CMK (cell line): ENCODE data around the gene FBF1.
"Not testable (repeated sequence)": the region's sequence is repeated elsewhere in the genome, so short reads cannot be mapped to it uniquely, and the experiment has no call there.

Experiments
- DNase-seq: peaks from one replicate; pipeline ENCODE4 v3.0.0-alpha.2; 2010; ENCODE audit warnings: low read depth

FBF1 gene

DNA sequence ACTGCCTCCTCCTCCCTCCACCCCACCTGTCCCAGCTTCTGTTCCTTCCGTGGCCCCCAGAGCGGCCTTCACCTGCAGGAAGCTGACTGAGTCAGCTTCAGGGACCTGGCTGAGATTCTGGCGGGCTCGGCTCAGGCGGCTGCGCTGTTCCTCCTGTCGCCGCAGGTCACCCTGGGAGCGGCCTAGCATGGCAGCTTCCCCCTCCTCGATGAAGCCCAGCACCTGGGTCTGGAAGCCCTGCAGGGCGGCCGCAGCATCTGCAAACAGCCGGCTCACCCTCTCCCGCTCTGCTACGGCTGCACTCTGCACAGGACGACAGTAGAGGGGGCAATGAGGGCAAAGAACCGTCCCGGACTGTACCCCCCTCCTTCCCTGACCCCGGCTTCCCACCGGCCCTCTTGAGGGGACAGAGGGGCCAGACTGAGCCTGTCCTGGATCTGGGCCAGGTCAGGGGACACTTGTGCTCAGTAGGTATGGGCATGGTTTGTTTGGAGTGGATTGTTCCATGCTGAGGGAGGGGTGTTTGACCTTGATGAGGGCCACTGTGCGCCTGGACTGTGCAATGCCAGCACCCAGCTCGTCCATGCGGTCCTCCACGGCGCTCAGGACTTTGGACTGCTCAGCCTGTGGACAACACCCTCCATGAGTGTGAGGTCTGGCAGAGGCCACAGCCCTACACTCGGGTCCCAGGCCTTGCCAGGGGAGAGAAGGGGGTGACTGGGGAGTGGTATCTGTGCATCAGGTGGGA, 64.5 kb downstream of the FBF1 start:
- no peak for DNase-seq

DNA sequence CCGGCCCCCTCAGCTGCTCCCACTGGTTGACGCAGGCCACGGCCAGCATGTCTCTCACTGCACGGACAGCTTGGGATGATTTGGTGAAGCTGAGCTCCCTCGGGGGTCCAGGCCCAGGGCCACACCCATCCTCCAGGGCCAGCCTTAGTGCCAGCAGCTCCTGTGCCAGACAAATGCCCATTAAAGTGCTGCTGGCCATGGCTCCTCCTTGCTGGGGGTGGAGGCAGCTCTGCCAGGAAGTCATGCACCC, 65.0 kb downstream of the FBF1 start:
- no peak for DNase-seq

DNA sequence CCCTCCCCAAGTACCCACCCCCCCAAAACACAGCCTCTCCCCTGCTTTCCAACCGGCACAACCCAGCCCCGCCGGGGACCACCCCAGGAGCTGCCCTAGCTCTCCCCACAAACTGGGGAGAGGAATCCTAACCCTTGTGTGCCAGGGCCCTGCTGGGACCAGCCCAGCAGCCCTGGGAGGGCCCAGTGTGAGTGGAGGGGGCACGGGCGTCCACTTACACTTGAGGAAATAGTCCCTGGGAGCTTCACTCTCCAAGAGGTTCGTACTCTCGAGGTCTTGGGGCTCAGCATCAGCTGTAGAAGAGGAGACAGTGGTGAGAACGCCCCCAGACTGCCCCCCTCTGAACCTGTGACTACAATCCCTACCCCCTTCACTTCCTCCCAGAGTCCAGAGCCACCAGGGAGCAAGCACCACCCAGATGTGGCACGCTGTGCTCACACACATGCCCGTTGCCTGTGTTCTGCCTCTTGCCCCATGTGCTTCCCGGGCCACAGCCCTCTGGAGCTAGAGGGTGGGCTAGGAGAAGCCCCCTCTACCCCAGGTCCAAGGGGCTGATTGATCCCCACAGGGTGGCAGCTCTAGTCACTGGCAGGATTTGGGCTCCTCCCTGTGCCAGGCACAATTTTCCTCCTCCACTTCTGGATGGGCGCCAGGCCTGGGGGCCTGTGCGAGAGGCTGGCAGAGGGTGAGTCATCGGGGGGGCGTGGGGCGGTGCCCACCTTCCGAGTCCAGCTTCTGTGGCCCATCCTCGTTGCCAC, 65.5 kb downstream of the FBF1 start:
- DNase-seq = no peak

DNA sequence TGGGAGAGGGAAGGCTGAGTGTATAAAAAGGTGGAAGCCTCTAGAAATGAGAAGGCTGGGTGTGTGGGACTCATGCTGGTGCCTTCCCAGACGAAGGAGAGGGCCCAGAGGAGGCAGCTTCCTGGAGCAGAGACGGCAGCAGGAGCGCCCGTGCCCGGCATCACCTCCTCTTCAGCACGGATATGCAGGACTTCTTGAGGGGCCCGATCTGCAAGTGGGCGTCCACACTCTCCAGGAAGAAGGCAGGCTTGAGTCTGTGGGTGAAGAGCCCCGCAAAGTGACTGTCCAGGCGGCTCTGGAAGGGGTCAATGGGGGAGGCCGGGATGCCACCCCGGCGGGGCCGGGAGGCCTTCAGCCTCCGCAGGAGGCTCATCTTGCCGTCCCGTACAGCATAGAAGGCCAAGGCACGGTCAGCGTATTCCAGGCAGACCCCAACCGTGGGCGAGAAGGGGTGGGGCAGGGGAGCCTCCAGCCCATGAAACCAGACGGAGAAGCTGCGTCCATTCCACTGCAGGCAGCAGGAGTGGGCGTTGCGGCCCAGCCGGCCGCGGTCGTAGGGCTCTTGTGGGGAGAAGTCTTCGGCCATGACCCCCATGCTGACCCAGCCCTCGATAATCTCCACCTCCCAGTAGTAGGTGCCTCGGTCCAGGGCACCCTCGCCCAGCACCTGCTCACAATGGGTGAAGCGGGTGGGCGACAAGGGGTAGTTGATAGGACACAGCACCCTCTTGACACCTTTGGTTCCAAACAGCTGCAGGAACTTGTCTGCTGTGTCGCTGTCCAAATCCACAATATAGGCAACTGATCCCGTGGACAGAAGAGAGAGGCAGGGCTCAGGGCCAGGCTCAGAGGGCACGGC, 66.3 kb downstream of the FBF1 start:
- no peak for DNase-seq

DNA sequence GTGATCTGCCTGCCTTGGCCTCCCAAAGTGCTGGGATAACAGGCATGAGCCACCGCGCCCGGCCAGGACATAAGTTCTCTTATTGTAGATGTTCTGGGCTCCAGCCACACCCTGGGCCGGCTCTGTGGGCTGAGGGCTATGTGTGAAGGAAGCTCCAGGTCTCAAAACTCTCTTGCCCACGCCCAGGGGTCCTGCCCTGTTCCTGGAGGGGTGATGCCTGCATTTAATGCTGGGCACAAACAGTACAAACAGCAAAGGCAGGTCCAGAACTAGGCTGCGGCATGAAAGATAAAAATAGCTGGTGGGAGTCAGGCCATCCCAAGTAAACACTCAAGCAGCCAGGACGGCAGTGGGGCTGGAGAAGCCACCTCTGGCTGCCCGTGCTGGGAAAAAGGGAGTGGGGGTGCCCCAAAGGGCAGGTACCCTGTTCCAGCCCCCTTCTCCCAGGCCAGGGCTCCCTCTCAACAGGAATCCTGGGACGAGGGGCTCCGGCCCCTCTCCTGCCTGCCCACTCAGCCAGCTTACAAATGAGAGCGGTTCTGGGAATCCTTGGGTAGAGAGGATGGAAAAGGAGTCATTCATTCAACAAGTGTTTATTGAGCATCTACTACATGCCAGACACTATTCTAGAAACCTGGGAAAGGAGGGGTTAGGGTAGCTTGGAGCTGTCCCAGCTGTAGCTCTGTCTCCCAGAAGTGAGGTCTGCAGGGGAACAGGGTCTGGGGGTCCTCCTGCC, 67.1 kb downstream of the FBF1 start:
- DNase-seq = no peak

DNA sequence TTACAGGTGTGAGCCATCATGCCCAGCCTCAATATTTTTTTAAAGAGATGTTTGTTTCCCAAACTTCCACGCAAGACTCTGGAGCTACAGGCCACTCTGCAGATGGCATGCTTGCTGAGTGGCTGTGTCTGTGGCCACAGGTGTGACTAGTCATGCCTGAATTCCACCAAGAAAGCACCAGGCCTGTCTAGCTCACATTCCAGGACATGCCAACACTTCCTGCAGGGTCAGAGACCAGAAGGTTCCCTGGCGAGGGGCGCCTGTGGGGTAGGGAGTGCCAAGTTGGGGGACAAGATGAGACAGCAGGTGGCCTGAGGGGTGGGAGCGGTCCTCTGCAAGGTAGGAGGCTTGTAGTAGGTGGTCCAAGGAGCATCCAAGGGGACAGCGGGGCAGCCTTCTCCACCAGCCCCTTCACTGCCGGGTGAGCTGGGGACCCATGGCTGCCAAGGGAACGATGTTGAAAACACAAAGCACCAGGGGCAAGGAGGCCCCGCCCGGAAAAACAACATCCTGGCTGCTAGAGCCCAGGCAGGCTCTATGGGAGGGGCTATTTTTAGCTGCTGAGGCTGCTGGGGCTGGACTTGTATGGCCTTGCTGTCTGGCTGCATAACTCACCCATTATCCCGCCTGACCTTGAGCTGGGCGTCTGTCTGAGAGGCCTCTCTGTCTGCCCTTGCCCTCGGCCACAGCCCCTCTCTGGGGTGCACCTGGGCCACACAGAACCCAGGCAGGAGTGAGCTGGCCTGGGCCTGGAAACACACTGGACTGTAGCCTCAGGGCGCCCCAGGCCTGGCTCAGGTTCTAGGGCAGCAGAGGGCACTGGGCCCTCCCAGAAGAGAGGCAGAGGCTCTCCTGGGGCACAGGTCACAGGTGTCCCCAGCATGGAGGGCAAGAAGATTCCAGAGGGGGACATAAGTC, 68.1 kb downstream of the FBF1 start:
- no peak for DNase-seq

DNA sequence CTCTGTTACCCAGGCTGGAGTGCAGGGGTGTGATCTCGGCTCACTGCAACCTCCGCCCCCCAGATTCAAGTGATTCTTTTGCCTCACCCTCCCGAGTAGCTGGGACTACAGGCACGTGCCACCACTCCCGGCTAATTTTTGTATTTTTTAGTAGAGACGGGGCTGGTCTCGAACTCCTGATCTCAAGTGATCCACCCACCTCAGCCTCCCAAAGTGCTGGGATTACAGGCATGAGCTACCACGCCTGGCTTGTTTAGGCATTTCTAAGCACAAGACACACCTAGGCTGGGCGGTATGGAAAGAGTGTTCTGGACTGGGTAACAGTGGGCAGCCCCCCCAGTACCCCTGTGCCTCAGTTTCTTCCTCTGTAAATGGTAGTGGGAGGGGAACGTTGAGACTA, 70.6 kb downstream of the FBF1 start:
- not testable (repeated sequence) for DNase-seq

DNA sequence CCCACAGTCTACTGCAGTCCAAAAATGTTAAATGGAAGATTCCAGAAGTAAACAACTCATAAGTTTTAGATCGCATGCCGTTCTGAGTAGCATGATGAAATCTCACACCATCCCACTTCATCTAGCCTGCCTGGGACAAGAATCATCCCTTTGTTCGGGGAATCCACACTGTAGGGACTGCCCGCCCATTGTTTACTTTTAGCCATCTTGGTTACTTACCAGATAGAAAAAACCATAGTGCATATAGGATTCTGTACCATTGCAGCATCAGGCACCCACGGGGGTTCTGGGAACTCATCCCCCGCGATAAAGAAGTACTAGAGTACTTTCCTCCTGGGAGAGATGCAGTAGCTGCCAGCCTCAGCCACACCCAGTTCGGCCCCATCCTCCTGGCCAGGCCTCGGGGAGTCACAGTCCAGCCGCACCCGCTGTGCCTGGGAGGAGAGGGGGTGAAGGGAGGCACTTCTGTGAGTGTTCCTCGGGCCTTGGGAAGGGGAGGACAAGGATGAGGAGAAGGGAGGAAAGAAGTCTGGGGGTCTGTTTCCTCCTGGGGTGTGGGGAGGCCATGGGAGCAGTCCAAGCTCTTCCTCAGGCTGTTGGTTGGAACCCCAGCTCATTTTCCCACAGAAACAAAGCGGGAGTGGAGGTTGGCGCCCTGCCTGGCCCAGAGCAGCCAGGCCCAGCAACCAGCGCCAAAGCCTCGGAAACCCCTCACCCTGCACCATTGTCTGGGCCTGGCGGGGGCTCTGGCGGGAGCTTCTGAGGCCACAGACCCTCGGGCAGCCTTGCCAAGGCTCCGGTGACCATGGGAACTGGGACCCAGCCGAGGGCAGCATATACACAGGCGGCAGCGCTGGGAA, 71.3 kb downstream of the FBF1 start:
- DNase-seq = no peak

DNA sequence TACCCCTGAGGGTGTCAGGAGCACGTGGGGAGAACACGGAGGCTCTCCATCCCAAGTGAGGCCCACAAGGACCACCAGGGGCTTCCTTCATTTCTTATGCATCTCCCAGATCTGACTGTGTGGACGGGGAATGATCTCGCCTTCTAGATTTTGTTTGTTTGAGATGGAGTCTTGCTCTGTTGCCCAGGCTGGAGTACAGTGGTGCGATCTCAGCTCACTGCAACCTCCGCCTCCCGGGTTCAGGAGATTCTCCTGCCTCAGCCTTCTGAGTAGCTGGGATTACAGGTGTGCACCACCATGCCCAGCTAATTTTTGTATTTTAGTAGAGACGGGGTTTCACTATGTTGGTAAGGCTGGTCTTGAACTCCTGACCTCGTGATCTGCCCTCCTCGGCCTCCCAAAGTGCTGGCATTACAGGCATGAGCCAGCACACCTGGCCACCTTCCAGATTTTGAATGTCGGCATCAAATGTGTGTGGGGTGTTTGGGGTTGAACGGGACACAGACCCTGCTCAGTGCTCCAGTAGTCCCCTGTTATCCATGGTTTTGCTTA, 72.0 kb downstream of the FBF1 start:
- DNase-seq = not testable (repeated sequence)

DNA sequence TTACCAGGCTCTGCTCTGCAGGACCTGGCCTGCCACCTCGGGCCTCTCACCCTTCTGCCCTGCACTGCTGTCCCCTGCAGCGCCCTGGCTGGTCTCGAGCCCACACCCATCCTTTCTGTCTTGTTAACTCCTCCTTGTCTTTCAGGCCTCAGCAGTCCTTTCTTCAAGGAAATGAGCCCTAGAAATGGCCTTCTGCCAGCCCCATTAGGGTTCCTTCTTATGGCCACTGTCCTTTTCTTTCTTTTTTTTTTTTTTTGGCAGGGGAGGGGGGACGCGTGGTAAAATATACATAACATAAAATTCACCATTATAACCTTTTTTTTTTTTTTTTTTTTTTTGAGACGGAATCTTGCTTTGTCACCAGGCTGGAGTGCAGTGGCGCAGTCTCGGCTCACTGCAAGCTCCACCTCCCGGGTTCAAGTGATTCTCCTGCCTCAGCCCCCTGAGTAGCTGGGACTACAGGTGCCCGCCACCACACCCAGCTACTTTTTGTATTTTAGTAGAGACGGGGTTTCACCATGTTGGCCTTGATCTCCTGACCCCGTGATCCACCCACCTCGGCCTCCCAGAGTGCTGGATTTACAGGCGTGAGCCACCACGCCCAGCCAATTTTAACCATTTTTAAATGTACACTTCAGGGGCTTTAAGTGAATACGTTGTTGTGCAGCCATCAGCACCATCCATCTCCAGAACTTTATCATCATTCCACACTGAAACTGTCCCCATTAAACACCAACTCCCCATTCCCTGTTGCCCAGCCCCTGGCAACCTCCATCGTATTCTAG, 75.2 kb downstream of the FBF1 start:
- not testable (repeated sequence) for DNase-seq

DNA sequence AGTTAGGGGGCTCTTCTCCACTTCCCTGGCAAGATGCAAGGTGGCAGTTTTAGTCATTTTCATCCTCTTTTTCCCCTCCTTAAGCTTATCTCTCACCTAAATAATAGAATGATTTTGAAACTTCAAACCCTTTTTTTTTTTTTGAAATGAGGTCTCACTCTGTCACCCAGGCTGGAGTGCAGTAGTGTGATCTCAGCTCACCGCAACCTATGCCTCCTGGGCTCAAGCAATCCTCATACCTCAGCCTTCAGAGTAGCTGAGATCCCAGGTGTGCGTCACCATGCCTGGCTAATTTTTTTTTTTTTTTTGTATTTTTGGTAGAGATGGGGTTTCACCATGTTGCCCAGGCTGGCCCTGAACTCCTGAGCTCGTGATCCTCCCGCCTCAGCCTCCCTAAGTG, 76.0 kb downstream of the FBF1 start:
- DNase-seq = not testable (repeated sequence)

DNA sequence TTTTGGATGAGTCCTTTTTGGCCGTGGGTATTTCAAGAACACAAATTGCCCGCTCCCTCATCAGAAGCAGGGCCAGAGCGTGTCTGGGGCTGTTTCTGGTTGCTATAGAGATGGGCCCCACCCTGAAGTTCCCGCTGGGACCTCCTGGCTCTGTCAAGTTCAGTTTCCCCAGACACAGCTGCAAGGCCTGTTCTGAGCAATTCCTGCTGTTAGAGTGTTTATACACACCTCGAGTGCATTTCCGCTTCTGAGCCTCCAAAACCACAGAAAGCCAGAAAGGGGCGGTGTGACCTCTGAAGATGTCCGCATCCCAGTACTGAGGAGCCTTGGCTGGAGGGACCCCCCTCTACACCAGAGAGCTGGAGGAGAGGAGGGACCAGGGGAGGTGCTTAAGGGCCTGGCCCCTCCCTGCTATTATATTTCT, 76.4 kb downstream of the FBF1 start:
- DNase-seq = no peak

DNA sequence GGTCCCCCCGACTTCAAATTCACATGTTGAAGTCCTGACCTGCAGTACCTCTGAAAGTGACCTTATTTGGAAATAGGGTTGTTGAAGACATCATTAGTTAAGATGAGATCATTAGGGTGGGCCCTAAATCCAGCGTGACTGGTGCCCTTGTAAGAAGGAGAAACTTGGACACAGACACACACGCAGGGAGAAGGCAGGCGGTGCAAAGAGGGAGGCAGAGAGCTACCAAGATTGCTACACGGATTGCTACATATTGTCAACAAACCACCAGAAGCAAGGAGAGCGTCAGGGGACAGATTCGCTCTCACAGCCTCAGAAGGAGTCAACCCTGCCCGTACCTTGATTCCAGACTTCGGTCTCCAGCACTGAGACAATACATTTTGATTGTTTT, 78.9 kb downstream of the FBF1 start:
- DNase-seq = no peak
